Measurements from ENCODE around the gene RRP7A.
"Not testable (repeated sequence)": the region's sequence is repeated elsewhere in the genome, so short reads cannot be mapped to it uniquely, and the experiment has no call there.

Gene RRP7A

GRCh38 chr22:42522546-42522945, 3.0 kb upstream of the RRP7A start:
- Mint-ChIP-seq H3K9me3 (no peaks in the 10 kb centered on the region), H3K4me3 (no peak overlapping the region), H3K36me3 (ENCODE audit: low read depth) (no peaks in the 10 kb centered on the region), H3K27me3 (ENCODE audit: low read depth) (peaks cover 3% of the 10 kb centered on the region), H3K4me1 (ENCODE audit: low read depth) (peaks cover 8% of the 10 kb centered on the region), H3K27ac (no peak overlapping the region)
- no peak for DNase-seq (ENCODE audit: low spot score)

- no peak for DNase-seq (ENCODE audit: low spot score)
- peaks cover 3% of the 10 kb centered on the region for H3K36me3 Mint-ChIP-seq (ENCODE audit: low read depth)
- peaks cover 8% of the 10 kb centered on the region for H3K4me1 Mint-ChIP-seq (ENCODE audit: low read depth)
- no peak overlapping the region for H3K27ac Mint-ChIP-seq
- peaks cover 2% of the 10 kb centered on the region for H3K27me3 Mint-ChIP-seq (ENCODE audit: low read depth)
- peak overlapping the region; percentile 49 for H3K4me3 Mint-ChIP-seq
- no peaks in the 10 kb centered on the region for H3K9me3 Mint-ChIP-seq
These were observed 1.6 kb upstream of the RRP7A start for GRCh38 chr22:42521228-42521546.

DNA sequence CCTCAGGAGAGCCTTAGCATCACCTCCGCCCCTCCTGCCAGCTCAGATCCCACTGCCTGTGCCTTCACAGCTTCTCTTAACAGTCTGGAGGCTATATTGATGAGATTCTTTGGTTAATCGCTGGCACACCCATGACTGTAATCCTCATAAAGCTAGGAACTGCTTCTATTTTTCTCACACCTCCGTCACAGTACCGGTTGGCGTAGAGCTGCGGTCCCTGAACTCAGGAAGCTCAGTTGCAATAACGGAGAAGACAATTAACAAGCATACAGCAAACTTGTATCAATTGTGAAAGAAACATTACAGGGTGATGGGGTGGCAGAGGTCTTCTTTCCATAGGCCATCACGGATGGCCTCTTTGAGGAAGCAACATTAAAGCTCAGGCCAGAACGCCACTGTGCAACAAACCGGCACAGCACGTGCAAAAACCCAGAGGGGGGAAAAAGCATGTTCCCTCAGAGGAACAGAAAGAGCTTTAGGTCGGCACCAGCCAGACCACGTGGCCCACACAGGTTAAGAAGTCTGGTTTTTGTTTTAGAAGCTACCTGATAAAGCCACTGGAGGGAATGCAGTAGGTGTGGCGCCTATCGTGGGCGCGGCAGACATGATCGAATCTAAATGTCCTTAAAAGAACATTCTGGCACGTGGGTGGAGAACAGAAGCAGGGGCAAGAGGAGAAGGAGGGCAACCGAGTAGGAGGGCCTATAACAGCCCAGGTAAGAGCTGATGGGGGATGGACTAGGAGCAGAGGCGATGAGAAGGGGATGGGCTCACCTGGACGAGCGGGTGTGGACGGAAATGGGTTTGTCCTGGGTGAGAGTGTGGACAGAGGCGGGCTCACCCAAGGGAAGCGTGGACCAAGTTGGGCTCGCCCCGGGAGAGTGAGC, 715 bp downstream of the RRP7A start:
- not testable (repeated sequence) for H3K4me1 Mint-ChIP-seq (ENCODE audit: low read depth); H3K27me3 Mint-ChIP-seq (ENCODE audit: low read depth); H3K9me3 Mint-ChIP-seq; H3K36me3 Mint-ChIP-seq (ENCODE audit: low read depth)
- peak; percentile 17 for DNase-seq (ENCODE audit: low spot score)
- Mint-ChIP-seq H3K4me3 (peak overlapping the region; percentile 98), H3K27ac (peak overlapping the region; percentile 95)

- not testable (repeated sequence) for H3K27ac Mint-ChIP-seq; H3K27me3 Mint-ChIP-seq (ENCODE audit: low read depth); H3K9me3 Mint-ChIP-seq; DNase-seq (ENCODE audit: low spot score); H3K4me3 Mint-ChIP-seq; H3K36me3 Mint-ChIP-seq (ENCODE audit: low read depth); H3K4me1 Mint-ChIP-seq (ENCODE audit: low read depth)
These were observed 2.5 kb downstream of the RRP7A start for GRCh38 chr22:42517103-42517502.

GRCh38 chr22:42515896-42516295, 3.7 kb downstream of the RRP7A start:
- H3K27me3 Mint-ChIP-seq (ENCODE audit: low read depth), result no peaks in the 10 kb centered on the region
- no peak overlapping the region for H3K4me3 Mint-ChIP-seq
- no peaks in the 10 kb centered on the region for H3K9me3 Mint-ChIP-seq
- H3K27ac Mint-ChIP-seq, result no peak overlapping the region
- no peak for DNase-seq (ENCODE audit: low spot score)
- peaks cover 8% of the 10 kb centered on the region for H3K4me1 Mint-ChIP-seq (ENCODE audit: low read depth)
- H3K36me3 Mint-ChIP-seq (ENCODE audit: low read depth), result peaks cover 5% of the 10 kb centered on the region

- H3K27me3 Mint-ChIP-seq (ENCODE audit: low read depth); H3K9me3 Mint-ChIP-seq; H3K4me1 Mint-ChIP-seq (ENCODE audit: low read depth); H3K27ac Mint-ChIP-seq; H3K4me3 Mint-ChIP-seq; H3K36me3 Mint-ChIP-seq (ENCODE audit: low read depth); DNase-seq (ENCODE audit: low spot score): not testable (repeated sequence)
These were observed 4.3 kb downstream of the RRP7A start for GRCh38 chr22:42515304-42515703.

DNA sequence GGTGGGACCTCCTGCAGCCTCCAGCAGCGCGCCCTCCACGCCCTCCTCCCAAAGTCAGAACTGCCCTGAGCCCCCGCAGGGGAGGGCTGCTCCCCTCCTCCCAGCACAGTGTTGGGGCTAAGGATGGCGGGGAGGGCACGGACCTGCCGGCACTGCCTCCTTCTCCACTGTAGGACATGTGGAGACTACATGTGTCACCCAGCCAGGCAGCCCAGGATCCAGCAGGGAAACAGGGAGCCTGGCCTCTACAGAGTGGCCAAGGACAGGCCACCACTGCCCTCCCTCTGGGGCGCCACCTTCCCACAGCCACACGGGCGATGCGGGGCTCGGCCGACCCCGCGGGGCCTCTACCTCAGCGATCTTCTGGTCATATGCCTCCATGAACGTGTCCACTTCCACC, 5.3 kb downstream of the RRP7A start:
- H3K4me3 Mint-ChIP-seq; H3K9me3 Mint-ChIP-seq; H3K36me3 Mint-ChIP-seq (ENCODE audit: low read depth); H3K27me3 Mint-ChIP-seq (ENCODE audit: low read depth); DNase-seq (ENCODE audit: low spot score); H3K27ac Mint-ChIP-seq; H3K4me1 Mint-ChIP-seq (ENCODE audit: low read depth): not testable (repeated sequence)

DNA sequence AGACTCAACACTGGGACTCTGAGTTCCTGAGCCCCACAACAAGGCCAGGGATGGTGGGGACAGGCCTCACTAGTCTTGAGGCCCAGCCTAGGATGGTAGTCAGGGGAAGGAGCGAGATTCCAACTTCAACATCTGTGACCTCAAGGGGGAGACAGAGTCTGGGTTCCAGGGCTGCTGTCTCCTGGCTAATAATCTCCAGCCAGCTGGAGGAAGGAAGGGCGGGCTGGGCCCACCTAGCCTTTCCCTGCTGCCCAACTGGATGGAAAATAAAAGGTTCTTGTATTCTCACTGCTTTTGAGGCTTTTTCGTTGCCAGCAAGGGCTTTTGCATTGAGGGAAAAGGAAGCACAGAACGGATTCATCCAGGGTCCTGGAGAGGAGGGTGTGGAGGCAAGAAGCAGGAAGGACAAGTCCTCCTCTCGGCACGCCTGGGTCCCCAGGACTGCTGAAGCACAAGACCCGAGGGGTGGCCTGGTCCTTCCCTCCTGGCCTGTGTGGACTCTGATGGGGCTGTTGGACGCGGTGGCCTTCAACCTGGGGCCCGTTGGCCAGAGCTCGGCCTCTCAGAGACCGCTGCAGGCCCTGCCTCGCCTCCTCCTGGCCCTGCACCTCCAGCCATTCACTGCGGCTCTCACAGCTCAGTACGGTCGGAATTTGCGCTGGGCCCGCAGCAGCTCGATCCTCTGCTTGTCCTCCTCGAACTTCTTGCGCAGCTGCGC, 7.2 kb downstream of the RRP7A start:
- not testable (repeated sequence) for DNase-seq (ENCODE audit: low spot score); H3K27me3 Mint-ChIP-seq (ENCODE audit: low read depth); H3K9me3 Mint-ChIP-seq; H3K4me1 Mint-ChIP-seq (ENCODE audit: low read depth); H3K27ac Mint-ChIP-seq; H3K4me3 Mint-ChIP-seq; H3K36me3 Mint-ChIP-seq (ENCODE audit: low read depth)

GRCh38 chr22:42511401-42511891, 8.2 kb downstream of the RRP7A start:
- no peak overlapping the region for H3K27ac Mint-ChIP-seq
- no peak for DNase-seq (ENCODE audit: low spot score)
- H3K4me3 Mint-ChIP-seq, result no peak overlapping the region
- H3K4me1 Mint-ChIP-seq (ENCODE audit: low read depth), result no peaks in the 10 kb centered on the region
- H3K9me3 Mint-ChIP-seq, result no peaks in the 10 kb centered on the region
- H3K36me3 Mint-ChIP-seq (ENCODE audit: low read depth), result peaks cover 3% of the 10 kb centered on the region
- H3K27me3 Mint-ChIP-seq (ENCODE audit: low read depth), result no peaks in the 10 kb centered on the region

DNA sequence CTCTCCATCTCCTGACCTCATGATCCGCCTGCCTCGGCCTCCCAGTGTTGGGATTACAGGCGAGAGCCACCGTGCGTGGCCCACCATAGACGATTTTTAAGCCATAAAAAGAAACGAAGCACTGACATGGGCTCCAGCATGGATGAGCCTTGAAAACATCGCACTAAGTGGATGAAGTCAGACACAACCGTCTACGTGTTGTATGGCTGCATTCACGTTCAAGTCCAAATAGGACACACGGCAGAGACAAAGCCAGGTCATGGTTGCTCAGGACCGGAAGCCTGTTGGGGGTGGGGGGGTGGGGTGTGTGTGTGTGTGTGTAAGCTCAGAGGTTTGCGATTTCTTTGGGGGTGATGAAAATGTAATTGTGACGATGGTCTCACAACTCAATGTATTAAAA, 10.0 kb downstream of the RRP7A start:
- H3K9me3 Mint-ChIP-seq, result no peaks in the 10 kb centered on the region
- no peaks in the 10 kb centered on the region for H3K27me3 Mint-ChIP-seq (ENCODE audit: low read depth)
- no peaks in the 10 kb centered on the region for H3K4me1 Mint-ChIP-seq (ENCODE audit: low read depth)
- no peak for DNase-seq (ENCODE audit: low spot score)
- H3K27ac Mint-ChIP-seq, result no peak overlapping the region
- no peak overlapping the region for H3K4me3 Mint-ChIP-seq
- H3K36me3 Mint-ChIP-seq (ENCODE audit: low read depth), result peaks cover 3% of the 10 kb centered on the region

GRCh38 chr22:42508975-42509364, 10.6 kb downstream of the RRP7A start:
- not testable (repeated sequence) for DNase-seq (ENCODE audit: low spot score); H3K27me3 Mint-ChIP-seq (ENCODE audit: low read depth); H3K9me3 Mint-ChIP-seq; H3K36me3 Mint-ChIP-seq (ENCODE audit: low read depth); H3K27ac Mint-ChIP-seq; H3K4me3 Mint-ChIP-seq; H3K4me1 Mint-ChIP-seq (ENCODE audit: low read depth)

- H3K36me3 Mint-ChIP-seq (ENCODE audit: low read depth); H3K4me1 Mint-ChIP-seq (ENCODE audit: low read depth); H3K27me3 Mint-ChIP-seq (ENCODE audit: low read depth); DNase-seq (ENCODE audit: low spot score); H3K27ac Mint-ChIP-seq; H3K9me3 Mint-ChIP-seq; H3K4me3 Mint-ChIP-seq: not testable (repeated sequence)
These were observed 11.1 kb downstream of the RRP7A start for GRCh38 chr22:42508327-42508974.

- Mint-ChIP-seq H3K27me3 (ENCODE audit: low read depth) (peaks cover 5% of the 10 kb centered on the region), H3K4me3 (no peak overlapping the region), H3K27ac (no peak overlapping the region), H3K36me3 (ENCODE audit: low read depth) (no peaks in the 10 kb centered on the region), H3K9me3 (no peaks in the 10 kb centered on the region), H3K4me1 (ENCODE audit: low read depth) (peaks cover 16% of the 10 kb centered on the region)
- no peak for DNase-seq (ENCODE audit: low spot score)
These were observed 18.8 kb downstream of the RRP7A start for GRCh38 chr22:42500836-42501179.

DNA sequence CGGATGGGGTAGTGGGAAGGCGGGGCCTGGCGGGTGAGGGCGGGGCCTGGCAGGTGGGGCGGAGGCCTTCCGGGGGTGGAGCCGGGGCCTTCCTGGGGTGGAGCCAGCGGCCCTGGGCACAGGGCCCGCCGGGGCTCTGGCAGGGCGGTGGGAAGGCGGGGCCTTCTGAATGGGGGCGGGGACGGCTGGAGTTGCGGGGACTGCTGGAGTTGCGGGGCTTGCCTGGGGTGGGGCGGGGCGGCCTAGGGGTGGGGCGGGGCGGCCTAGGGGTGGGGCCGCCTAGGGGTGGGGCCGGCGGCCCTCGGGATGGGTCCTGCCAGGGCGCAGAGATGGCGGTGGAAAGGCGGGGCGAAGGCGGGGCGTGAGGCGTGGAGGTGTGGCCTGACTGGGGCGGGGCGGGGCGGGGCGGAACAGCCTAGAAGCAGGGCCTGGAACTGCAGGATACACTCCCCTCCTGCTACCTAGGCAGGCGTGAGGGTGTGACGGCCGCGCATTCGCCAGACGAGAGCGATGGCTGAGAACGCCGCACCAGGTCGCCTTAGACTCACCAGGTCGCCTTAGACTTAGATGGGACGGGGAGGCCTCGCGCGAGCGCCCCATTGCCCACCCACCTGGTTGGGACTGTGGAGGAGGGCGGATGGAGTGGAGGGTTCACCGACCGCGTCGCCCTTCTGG, 19.3 kb downstream of the RRP7A start:
- peak; percentile 69 for DNase-seq (ENCODE audit: low spot score)
- peak overlapping the region; percentile 72 for H3K4me3 Mint-ChIP-seq
- no peaks in the 10 kb centered on the region for H3K9me3 Mint-ChIP-seq
- no peak overlapping the region for H3K27ac Mint-ChIP-seq
- peaks cover 16% of the 10 kb centered on the region for H3K4me1 Mint-ChIP-seq (ENCODE audit: low read depth)
- peaks cover 5% of the 10 kb centered on the region for H3K27me3 Mint-ChIP-seq (ENCODE audit: low read depth)
- no peaks in the 10 kb centered on the region for H3K36me3 Mint-ChIP-seq (ENCODE audit: low read depth)

All from T-helper 2 cell treated with Interferon-gamma antibody and Interleukin-4, amounts not matched to agents 5 μg/mL and 100 μg/mL, for 36 hours (primary cell).